ENCODE data around the gene ITPRIPL2.

DNA sequence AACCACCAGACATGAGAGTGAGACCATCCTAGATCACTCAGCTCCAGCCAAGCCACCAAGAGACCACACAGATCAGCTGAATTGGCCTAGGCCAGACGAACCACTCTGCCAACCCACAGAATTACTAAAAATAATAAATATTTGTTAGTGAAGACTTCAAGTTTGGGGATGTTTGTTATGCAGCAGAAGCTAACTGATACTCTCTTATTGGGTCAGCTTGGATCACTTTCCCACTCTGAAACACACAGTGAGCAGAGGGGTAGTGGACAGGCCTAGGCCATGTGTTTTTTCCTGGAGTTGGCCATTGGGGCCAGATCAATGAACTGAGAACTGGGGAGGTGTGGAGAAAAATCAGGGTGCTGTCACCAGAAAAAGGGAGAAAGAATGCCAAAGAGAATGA, 15.6 kb upstream of the ITPRIPL2 start:
- TF ChIP-seq, protein P1, sequence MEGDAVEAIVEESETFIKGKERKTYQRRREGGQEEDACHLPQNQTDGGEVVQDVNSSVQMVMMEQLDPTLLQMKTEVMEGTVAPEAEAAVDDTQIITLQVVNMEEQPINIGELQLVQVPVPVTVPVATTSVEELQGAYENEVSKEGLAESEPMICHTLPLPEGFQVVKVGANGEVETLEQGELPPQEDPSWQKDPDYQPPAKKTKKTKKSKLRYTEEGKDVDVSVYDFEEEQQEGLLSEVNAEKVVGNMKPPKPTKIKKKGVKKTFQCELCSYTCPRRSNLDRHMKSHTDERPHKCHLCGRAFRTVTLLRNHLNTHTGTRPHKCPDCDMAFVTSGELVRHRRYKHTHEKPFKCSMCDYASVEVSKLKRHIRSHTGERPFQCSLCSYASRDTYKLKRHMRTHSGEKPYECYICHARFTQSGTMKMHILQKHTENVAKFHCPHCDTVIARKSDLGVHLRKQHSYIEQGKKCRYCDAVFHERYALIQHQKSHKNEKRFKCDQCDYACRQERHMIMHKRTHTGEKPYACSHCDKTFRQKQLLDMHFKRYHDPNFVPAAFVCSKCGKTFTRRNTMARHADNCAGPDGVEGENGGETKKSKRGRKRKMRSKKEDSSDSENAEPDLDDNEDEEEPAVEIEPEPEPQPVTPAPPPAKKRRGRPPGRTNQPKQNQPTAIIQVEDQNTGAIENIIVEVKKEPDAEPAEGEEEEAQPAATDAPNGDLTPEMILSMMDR (IDR thresholded peaks at IDR 0.05): no peak
- TF ChIP-seq POLR2A (IDR thresholded peaks at IDR 0.05): no peak
